ENCODE data around the gene RUSF1.

Gene RUSF1

GRCh38 chr16:31489616-31490584, 18.3 kb downstream of the RUSF1 start:
- TF ChIP-seq SIN3A (IDR thresholded peaks at IDR 0.05; ENCODE audit: borderline replicate concordance, insufficient read depth, low read length): no peak
- TF ChIP-seq POLR2AphosphoS5 (IDR thresholded peaks at IDR 0.05; ENCODE audit: low read depth, low read length): no peak
- no peak for TF ChIP-seq REST (IDR thresholded peaks at IDR 0.05; ENCODE audit: insufficient read depth in 1 of 2, low read depth in 2 of 2, low read length in 2 of 2)
- TF ChIP-seq FOXP2 (optimal IDR thresholded peaks at IDR 0.05; ENCODE audit: borderline replicate concordance, extremely low read depth, extremely low read length, insufficient read depth): no peak
- TF ChIP-seq TAF1 (IDR thresholded peaks at IDR 0.05; ENCODE audit: borderline replicate concordance, insufficient read depth, low read length): no peak

- TF ChIP-seq POLR2AphosphoS5 (IDR thresholded peaks at IDR 0.05; ENCODE audit: low read depth, low read length): no peak
- no peak for TF ChIP-seq SIN3A (IDR thresholded peaks at IDR 0.05; ENCODE audit: borderline replicate concordance, insufficient read depth, low read length)
- TF ChIP-seq FOXP2 (optimal IDR thresholded peaks at IDR 0.05; ENCODE audit: borderline replicate concordance, extremely low read depth, extremely low read length, insufficient read depth): no peak
- no peak for TF ChIP-seq TAF1 (IDR thresholded peaks at IDR 0.05; ENCODE audit: borderline replicate concordance, insufficient read depth, low read length)
- TF ChIP-seq REST (IDR thresholded peaks at IDR 0.05; ENCODE audit: insufficient read depth in 1 of 2, low read depth in 2 of 2, low read length in 2 of 2): no peak
These were observed 19.0 kb downstream of the RUSF1 start for GRCh38 chr16:31489298-31489564.

- TF ChIP-seq REST (IDR thresholded peaks at IDR 0.05; ENCODE audit: insufficient read depth in 1 of 2, low read depth in 2 of 2, low read length in 2 of 2): no peak
- TF ChIP-seq FOXP2 (optimal IDR thresholded peaks at IDR 0.05; ENCODE audit: borderline replicate concordance, extremely low read depth, extremely low read length, insufficient read depth): no peak
- TF ChIP-seq POLR2AphosphoS5 (IDR thresholded peaks at IDR 0.05; ENCODE audit: low read depth, low read length): no peak
These were observed 19.5 kb downstream of the RUSF1 start for GRCh38 chr16:31488468-31489297.

- TF ChIP-seq REST (IDR thresholded peaks at IDR 0.05; ENCODE audit: insufficient read depth in 1 of 2, low read depth in 2 of 2, low read length in 2 of 2) (no peak), POLR2AphosphoS5 (IDR thresholded peaks at IDR 0.05; ENCODE audit: low read depth, low read length) (no peak), TAF1 (IDR thresholded peaks at IDR 0.05; ENCODE audit: borderline replicate concordance, insufficient read depth, low read length) (no peak), FOXP2 (optimal IDR thresholded peaks at IDR 0.05; ENCODE audit: borderline replicate concordance, extremely low read depth, extremely low read length, insufficient read depth) (no peak), SIN3A (IDR thresholded peaks at IDR 0.05; ENCODE audit: borderline replicate concordance, insufficient read depth, low read length) (no peak)
These were observed 20.3 kb downstream of the RUSF1 start for GRCh38 chr16:31487720-31488467.
